Subcutaneous abdominal adipose tissue (tissue), 5 donors: ENCODE measurements around the gene TMEM30A.

Experiments
- H3K27ac ChIP-seq: one replicate; pipeline ENCODE4 v1.7.0; 2013; ENCODE audit warnings: low read depth, mild to moderate bottlenecking, inconsistent platforms, low read length, moderate library complexity
- H3K27me3 ChIP-seq, 5 donors: one replicate each; pipeline ENCODE4 v1.7.0; 2013; ENCODE audit warnings: low read length in 5 of 5, inconsistent platforms in 1 of 5; ENCODE audit not compliant: control insufficient read depth in 5 of 5, insufficient read depth in 4 of 5
- H3K36me3 ChIP-seq, 5 donors: one replicate each; pipeline ENCODE4 v1.7.0; 2013; ENCODE audit warnings: low read length in 5 of 5; ENCODE audit not compliant: control insufficient read depth in 5 of 5, insufficient read depth in 5 of 5
- H3K4me1 ChIP-seq, 5 donors: one replicate each; pipeline ENCODE4 v1.7.0; 2013; ENCODE audit warnings: low read length in 5 of 5, mild to moderate bottlenecking in 3 of 5, moderate library complexity in 1 of 5; ENCODE audit not compliant: control insufficient read depth in 5 of 5, insufficient read depth in 5 of 5
- H3K4me3 ChIP-seq, 5 donors: one replicate each; pipeline ENCODE4 v1.7.0; 2013; ENCODE audit warnings: low read length in 5 of 5, low read depth in 1 of 5
- H3K9ac ChIP-seq, 5 donors: one replicate each; pipeline ENCODE4 v1.7.0; 2013; ENCODE audit warnings: low read length in 5 of 5, mild to moderate bottlenecking in 4 of 5, moderate library complexity in 3 of 5
- H3K9me3 ChIP-seq, 5 donors: one replicate each; pipeline ENCODE4 v1.7.0; 2013; ENCODE audit warnings: low read length in 5 of 5; ENCODE audit not compliant: control insufficient read depth in 5 of 5
- donor health status: healthy.
- donor health status: healthy.
- donor health status: healthy.
- donor health status: healthy.
- donor health status: healthy.

Gene TMEM30A

DNA sequence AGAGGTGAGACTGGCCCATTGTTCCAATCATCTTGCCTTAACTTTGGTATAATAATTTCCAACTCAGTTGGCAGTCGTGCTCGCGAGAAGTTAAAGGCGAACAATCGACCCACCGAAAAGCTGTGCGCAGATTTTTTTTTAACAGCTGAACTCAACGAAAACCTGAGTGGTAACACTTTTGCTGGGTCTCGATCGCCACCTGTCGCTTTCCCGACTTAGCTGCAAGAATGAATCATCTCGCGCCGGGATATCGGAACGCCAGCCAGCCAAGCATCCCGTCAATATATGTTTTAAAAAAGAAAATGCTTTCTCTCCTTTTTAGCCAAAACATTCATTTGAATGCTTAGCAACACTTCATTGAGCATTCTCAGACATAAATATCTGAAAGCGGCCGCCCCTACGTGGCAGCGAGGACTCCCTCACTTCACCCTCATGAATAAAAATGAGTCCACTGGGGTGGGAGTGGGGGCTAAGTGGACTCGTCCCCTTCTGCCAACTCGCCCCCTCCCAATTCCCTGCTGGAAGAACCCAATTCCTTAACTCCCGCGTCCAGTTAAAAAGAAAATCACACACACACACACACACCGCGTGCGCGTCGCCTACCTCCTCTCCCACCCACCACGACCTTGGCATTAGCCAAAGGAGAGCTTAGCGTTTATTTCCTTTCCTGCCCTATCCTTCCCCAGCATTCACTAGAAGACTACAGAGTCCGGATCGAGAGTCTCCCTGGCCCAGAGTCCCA, 80.2 kb downstream of the TMEM30A start:
- H3K9ac ChIP-seq, result peak overlapping the region; percentile 56 to 92 (median 73)
- peaks cover 3 to 83% (median 73%) of the 10 kb centered on the region in 5 donors for H3K4me1 ChIP-seq
- peak overlapping the region; percentile 72 to 98 (median 85) for H3K4me3 ChIP-seq
- H3K27ac ChIP-seq, result peak overlapping the region; percentile 79
- no peaks in the 10 kb centered on the region for H3K9me3 ChIP-seq
- no peaks in the 10 kb centered on the region for H3K36me3 ChIP-seq
- peaks cover 0 to 11% (median 3%) of the 10 kb centered on the region in 5 donors for H3K27me3 ChIP-seq

DNA sequence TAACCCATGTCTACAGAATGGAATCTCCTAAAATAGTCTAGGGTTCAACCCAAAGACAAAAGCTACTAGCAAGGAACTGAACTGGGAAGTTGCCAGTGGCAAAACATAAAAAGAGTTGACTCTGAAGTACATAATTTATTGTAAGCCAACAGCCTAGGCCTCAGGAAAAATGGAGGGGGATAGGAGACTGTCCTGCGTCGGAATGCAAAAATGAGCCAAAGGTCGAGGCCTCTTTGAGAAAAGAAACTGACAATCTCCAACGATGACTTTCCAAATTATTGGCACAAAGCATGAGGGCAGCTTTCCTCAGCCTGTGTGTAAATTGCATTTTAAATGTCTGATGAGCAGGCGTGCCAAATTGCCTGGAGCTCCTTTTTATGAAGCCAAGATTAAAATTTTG, 80.9 kb downstream of the TMEM30A start:
- Histone ChIP-seq H3K9ac (peak overlapping the region in 3 of 5 donors; percentile 28 to 92 (median 71)), H3K36me3 (no peaks in the 10 kb centered on the region), H3K27ac (peak overlapping the region; percentile 79), H3K9me3 (no peaks in the 10 kb centered on the region), H3K4me3 (peak overlapping the region; percentile 72 to 98 (median 85)), H3K4me1 (peaks cover 3 to 81% (median 70%) of the 10 kb centered on the region in 5 donors), H3K27me3 (peaks cover 0 to 11% (median 3%) of the 10 kb centered on the region in 5 donors)
